Activated T-cell treated with anti-CD3 and anti-CD28 coated beads for 24 hours (primary cell): ENCODE results near the gene SRPK2.
"Not testable (repeated sequence)": the region's sequence is repeated elsewhere in the genome, so short reads cannot be mapped to it uniquely, and the experiment has no call there.

Experiments used
- DNase-seq: peaks from one replicate; pipeline ENCODE4 v3.0.0-alpha.2; 2020; ENCODE audit warnings: low read depth

Gene SRPK2

DNA sequence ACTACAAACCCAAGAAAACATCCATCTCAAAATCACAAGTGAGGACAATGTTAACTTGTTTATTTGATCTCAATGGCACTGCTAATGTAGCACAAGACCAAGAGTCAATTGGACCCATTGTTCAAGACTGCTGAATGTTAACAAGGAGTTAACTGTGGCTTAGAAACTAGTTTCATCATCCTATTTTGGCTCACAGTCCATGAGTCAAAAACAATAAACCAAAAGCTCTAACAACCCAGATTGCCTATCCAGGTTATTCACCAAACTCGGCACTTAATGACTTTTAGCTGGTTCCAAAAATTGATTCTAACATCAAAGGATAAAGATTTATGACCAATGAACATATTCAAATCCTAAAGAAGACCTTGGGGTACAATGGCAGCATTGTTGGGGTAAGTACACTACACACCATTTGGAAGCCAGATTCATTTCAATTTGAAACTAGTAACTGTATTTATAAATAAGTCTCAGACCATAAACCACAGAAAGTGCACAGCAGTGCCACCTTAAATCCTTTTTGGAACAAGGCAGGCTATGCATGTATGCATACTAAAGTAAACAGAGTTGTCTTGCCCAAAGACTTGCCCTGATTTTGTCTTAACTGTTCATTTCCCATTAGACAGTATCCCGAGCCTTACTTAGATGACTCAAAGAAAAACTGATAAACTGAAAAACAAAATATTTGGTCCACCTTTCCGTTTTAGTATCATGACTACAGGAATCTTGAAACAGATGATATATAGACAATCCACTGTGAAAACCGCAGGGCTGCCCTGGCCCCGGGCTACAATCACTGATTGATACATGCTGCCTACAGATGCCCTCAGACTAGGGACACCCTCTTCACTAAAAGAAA is 84.5 kb downstream of the SRPK2 start:
- DNase-seq: no peak

DNA sequence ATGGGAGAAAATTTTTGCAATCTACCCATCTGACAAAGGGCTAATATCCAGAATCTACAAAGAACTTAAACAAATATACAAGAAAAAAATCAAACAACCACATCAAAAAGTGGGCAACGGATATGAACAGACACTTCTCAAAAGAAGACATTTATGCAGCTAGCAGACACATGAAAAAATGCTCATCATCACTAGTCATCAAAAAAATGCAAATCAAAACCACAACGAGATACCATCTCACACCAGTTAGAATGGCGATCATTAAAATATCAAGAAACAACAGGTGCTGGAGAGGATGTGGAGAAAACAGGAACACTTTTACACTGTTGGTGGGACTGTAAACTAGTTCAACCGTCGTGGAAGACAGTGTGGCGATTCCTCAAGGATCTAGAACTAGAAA is 88.1 kb downstream of the SRPK2 start:
- not testable (repeated sequence) for DNase-seq

DNA sequence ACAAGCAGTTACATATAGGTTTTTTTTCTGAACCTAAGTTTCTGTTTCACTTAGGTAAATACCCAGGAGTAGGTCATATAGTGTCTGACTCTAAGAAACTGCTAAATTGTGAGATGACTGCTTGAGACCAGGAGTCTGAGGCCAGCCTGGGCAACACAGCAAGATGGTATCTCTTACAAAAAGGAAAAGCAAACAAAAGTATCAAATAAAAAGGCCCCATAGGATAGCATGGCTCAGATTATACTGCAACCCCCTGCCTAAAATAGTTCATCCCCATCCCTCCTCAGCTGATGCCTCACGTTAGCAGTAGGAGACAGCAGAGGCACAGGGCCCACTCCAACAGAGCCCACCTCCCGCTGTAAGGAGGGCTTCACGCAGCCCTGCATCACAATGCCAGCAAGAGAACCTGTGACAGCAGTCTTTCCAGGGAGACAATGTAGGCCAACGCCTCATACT is 90.3 kb downstream of the SRPK2 start:
- DNase-seq: no peak

DNA sequence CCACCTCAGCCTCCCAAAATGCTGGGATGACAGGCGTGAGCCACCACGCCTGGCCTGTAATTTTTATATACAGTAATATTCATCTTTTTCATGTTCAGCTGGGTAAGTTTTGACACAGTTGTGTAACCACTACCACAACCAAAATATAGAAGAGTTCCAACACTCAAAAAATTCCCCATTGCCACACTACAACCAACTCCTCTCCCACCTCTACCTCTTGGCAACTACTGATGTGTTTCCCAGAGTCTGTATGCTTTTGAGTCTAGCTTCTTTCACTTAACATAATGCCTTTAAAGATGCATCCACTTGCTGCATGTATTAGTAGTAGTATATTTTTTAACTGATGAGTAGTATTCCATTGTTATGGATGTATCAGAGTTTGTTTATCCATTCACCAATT is 90.7 kb downstream of the SRPK2 start:
- DNase-seq: no peak

DNA sequence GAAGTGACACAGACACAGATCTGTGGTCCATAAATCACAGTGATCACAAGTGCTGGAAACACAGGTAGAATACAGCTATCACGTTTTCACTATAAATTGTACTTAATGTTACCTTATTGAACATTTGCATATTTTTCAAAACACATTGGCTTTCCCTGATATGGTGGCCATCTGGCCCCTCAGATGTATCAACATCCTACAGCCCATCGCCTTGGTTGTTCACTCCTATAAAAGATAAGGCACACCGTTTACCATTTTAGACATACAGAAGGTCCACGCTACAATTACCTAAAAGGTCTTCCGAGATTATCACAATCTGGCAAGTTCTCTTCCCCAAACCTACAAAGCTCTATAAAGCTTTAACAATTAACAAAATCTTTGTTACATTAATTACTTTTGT is 91.4 kb downstream of the SRPK2 start:
- DNase-seq: no peak

DNA sequence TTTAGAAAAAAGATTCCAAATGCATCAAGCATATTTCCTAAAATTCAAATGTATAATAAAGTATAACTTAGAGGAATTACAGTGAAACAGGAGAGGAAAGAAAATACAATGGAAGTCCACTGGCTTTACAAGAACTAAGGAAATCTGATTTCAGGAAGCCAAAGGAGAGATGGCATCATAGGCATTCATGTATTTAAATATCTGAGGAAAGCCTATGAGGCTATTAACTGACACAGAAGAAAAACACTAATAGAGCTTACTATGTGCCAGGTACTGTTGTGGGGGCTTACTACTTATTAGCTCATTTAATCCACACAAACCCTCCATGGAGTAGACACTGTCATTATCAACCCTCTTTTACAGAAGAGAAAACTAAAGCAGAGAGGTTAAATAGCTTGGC is 92.2 kb downstream of the SRPK2 start:
- no peak for DNase-seq

DNA sequence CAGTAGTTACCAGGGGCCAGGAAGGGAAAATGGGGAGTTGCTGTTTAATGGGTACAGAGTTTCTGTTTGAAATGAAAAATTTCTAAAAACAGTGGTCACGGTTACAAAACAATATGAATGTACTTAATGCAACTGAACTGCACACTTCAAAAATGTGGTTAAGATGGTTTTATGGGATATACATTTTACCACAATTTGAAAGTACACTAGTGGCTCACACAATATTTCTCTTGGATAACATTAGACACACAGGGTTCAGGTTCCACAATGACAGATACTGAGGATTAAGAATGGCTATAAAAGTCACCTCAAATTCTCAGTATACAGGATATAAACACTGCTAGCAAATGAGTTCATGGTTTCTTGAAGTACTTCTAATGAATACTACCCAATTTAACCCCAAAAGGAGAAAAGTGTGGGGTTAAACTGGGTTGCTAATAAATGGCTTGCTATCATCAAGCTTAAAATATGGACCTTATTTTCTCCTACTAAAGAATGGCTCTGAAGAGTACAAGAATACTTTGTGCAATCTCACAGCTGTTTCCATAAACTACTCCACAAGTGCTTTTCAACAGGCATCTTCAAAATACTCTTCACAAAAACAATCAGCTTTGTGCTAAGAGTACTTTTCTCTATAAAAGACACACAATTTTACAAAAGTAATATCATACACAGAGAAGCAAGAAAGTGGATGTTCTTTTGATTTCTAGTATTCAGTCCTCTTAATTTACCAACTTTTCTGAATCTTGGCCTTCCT is 92.9 kb downstream of the SRPK2 start:
- DNase-seq: no peak

DNA sequence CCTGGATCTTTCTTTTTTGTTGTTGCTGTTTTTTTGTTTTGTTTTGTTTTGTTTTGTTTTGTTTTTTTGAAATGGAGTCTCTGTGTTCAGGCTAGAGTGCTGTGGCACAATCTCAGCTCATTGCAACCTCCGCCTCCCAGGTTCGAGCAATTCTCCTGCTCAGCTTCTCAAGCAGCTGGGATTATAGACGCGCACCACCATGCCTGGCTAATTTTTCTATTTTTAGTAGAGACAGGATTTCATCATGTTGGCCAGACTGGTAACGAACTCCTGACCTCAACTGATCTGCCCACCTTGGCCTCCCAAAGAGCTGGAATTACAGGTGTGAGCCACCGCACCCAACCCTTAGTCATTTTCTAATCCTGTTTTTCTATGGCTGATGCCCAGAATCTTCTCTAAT is 94.2 kb downstream of the SRPK2 start:
- DNase-seq: not testable (repeated sequence)

DNA sequence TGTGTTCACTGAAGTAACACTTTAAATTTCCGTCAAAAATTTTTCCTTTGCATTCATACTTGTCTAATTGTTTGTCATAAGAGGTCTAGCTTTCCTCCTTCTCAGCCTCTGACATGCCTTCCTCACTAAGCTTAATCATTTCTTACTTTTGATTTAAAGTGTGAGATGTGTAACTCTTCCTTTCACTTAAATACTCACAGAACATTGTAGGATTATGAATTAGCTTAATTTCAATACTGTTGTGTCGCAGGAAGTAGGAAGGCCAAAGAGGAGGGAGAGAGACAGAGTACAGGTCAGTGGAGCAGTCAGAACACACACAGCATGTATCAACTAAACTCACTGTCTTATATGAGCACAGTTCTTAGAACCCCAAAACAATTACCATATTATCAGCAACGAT is 99.0 kb downstream of the SRPK2 start:
- no peak for DNase-seq

DNA sequence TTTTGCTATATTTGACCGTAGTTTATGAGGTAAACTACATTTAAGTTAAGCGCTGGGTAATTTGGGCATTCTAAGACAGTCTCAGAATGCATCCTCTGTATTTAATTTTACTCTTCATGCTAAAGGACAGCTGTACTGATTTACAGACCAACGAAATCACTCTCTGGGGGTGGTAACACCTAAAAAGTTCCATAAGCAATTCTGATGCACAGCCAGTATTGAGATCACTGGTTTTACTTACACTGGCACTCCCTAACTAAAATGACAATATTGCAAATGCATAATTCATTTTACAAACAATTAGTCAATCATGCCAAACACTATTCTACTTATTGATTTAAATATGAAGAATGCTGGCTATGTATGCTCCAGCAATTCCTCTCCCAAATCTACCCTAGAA is 102.3 kb downstream of the SRPK2 start:
- no peak for DNase-seq

DNA sequence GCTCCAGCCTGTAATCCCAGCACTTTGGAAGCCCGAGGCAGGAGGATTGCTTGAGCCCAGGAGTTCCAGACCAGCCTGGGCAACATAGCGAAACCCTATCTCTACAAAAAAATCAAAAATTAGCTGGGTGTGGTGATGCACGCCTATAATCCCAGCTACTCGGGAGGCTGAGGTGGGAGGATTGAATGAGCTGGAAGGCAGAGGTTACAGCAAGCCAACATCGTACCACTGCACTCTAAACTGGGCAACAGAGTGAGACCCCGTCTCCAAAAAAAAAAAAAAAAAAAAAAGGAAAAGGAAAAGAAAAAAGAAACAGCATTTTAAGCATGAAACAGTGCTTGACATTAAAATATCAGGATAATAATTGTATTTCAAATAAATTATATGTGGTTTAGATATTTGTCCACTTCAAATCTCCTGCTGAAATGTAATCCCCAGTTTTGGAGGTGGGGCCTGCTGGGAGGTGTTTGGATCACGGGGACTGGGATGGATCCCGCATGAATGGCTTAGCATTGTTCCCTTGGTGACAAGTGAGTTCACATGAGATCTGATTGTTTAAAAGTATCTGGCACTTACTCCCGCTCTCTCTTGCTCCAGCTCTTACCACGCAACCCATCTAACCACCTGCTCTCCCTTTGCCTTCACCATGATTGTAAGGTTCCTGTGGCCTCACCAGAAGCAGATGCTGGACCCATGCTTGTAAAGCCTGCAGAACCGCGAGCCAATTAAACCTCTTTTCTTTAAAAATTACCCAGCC is 103.4 kb downstream of the SRPK2 start:
- DNase-seq: no peak

DNA sequence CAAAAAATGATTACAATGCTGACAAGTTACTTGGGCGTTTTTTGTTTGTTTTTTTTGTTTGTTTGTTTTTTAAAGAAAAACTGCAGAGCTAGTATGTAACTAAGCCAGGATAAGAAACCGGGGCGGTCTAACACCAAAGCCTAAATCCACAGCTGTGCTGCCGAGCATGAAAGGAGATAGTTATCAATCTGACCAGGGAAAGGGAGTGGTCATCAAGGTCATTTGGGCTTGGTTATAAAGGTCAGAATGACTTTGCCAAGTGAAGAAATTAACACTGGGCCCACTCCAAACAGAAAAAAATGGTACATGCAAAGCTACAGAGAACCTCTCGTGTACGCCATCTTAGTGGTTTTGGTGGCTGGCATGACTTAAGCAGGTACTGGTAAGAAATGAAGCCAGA is 104.7 kb downstream of the SRPK2 start:
- no peak for DNase-seq

DNA sequence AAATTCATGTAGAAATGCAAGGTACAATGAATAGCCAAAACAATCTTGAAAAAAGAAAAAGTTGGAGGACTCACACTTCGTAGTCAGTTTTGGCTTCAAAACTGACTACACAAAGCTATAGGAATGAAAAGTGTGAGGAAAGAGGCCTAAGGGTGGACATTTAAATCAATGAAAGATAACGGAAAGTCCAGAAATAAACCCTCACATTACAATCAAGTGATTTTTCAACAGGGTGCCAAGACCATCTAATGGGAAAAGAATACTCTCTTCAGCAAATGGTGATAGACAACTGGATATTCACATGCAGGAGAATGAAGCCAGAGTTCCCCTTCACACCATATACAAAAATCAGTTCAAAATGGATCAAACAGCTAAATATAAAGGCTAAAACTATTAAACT is 106.8 kb downstream of the SRPK2 start:
- no peak for DNase-seq

DNA sequence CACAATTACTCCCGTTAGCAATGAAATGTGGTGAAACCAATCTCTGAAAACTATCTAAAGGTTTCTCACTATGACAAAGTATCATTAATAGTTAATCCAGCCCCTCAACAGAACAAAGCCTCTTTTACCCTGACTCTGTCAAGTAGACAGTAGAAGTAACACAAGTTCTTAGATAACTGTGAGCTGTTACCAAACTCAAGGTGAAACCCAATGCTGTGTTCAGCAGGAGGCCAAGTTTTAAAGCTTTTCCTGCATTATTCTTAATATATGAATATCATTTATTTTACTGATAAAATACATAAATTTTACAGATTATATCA is 109.1 kb downstream of the SRPK2 start:
- DNase-seq: no peak

DNA sequence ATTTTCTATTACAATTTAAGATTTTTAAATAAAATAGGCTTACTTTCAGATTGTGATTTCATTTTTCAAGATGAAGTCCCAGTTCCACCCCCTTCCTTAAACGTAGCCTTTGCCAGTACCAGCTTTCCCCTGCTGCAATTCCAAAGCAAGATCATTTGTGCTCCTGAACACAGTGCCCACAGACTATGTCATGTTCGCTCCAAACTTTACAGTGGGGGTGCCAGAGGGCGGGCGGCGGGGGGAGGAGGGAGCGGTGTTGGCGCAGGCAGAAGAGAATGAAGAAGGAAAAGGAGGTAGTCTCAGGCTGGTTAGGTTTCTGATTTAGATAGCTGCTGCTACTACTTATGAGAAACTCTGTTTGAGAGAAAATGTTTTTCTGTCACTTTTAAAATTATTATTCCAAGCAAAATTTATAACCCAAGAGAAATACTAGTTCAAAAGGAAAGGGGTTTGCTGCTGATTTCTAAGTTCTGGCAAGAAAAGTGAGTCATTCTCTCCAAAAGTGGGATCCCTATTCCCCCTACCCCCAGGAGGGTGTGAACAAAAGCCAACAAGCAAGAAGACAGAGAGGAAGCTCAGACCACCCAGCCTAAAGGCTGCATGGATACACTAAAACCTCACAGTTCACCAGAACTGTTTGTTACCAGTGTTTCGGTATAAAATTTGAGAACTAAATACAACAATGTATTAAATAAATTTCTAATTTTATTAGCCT is 109.6 kb downstream of the SRPK2 start:
- no peak for DNase-seq

DNA sequence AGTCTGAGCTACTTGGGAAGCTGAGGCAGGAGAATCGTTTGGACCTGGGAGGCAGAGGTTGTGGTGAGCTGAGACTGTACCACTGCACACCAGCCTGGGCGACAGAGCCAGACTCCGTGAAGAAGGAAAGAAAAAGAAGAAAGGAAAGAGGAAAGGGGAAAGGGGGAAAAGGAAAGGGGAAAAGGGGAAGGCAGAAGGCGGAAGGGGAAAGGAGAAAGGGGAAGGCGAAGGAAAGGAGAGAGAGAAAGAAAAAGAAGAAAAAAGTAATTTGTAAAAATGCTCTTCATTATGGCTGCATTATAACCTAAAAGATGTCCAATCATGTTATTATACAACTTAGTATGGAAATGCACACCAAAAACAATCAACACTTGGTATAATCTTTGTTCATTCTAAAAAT is 110.2 kb downstream of the SRPK2 start:
- no peak for DNase-seq

DNA sequence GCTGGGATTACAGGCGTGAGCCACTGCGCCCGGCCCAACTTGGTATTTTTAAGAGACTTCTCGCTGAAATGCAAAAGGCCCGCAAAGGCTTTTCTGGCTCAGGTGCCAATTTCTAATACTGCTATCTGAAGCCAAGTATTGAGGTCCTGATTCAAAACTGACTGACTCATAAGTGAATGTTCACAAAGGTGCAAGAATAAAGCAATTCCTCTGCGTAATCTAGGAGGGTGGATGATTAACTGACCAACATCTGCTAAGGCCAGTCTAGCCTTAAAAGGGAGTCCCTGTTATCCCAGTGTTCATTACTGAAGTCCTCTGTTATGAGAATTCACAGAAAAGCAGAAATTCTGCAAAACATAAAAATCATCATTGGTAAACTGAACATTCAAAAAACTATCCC is 111.4 kb downstream of the SRPK2 start:
- DNase-seq: no peak

DNA sequence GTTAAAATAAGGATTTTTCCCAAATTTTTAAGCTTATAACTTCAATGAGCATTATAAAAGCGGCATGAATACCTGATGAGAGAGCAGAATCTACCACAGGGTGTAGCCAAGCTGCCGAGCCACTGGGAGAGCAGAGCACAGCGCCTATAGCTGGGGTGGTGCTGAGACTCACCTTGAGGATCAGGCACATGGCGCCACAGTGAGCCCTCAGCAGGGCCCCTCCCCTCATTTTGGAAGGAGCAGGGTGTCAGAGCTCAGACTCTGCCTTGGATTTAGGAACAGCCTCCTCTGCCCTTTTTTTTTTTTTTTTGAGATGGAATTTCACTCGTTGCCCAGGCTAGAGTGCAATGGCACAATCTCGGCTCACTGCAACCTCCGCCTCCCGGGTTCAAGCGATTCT is 118.6 kb downstream of the SRPK2 start:
- DNase-seq: no peak

DNA sequence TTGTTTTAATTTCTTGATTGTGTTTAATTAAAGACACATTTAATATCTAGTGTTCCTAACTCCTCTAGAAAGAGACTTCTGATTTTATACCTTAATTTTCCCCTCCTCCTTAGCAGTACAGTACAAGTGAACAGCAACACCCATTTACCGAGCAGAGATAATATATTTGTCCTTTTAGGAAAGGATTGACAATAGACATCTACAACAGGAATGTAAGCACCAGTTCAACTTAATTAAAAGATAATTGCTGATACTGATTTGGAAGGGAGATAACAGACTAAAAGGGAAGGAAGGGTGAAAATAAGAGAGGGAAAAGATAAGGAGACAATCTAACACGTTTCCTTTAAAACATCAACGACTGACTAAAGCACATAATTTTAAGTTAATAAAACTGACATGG is 119.3 kb downstream of the SRPK2 start:
- no peak for DNase-seq

DNA sequence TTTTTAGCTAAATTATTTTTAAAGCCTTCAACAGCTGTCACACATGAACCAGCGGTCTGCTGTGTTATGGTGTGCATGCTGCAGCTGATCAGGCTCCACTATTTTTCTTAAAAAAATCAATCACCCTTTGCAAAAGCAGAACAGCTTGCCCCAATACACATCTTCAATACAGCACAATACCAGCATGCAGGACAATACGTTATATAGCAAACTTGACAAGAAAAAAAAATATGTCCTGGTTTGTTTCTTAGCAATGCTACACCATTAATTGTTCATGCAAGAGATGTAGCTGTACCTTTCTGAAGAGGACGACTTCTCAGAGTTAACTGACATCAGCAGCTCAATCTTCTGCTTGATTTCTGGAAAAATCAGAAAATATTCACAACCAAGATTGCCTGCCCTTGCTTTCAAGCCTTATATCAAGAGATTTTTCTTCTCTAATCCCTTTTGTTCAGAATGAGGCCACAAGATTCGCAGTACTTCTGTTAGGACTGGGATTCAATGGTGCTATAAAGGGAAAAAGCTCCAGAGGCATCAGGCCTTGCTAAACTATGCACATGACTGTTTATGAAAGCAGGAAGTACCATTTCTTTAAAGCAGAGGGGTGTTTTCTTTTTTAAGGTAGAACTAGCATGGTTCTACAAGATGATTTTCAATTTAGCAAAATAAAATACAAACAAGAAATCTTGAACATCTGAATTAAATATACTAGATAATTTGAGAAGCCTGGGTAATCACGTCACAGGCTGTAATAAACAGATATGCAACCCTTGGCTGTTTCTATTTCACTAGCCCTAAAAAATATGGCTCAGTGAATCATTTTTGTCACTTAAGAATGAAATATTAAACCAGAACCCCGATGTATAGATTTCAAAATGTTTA is 120.0 kb downstream of the SRPK2 start:
- no peak for DNase-seq

DNA sequence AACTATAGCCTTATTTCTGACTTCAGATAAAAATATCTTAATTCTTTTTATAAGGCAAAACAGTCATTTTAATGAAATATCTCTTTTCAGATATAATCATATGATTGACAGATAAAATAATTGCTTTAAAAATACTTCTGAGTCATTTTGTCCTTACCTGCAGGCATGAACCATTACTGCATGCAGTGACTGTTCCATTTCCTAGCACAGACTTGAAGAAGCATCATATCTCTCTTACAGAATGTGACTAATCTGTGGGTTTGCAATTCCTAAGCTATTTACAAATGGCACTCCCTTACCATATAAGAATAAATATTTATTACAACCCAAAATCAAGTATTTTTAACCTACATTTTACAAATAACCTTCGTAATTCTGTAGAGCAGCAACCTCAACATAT is 120.7 kb downstream of the SRPK2 start:
- no peak for DNase-seq
